ENCODE results near the gene PTMS.

The PTMS gene

GRCh38 chr12:6818645-6819044 lies 52.5 kb downstream of the PTMS start:
- DNase-seq, result no peak
- no peak overlapping the region for H4K5ac ChIP-seq (ENCODE audit: low read length)
- H3K4me2 ChIP-seq (ENCODE audit: low read length), result no peak overlapping the region
- no peaks in the 10 kb centered on the region for H3K79me2 ChIP-seq (ENCODE audit: control insufficient read depth, insufficient read depth, low read length)
- H3K9ac ChIP-seq (ENCODE audit: low read length), result no peak overlapping the region
- no peak overlapping the region for H2BK15ac ChIP-seq (replicated peaks; ENCODE audit: low read depth)
- no peak overlapping the region for H2BK5ac ChIP-seq (ENCODE audit: low read length)
- H2BK120ac ChIP-seq (ENCODE audit: low read depth, low read length), result no peak overlapping the region
- H4K8ac ChIP-seq (ENCODE audit: low read depth, low read length), result no peak overlapping the region
- H3K36me3 ChIP-seq (ENCODE audit: control insufficient read depth, insufficient read depth, low read length), result no peaks in the 10 kb centered on the region
- no peak overlapping the region for H3K18ac ChIP-seq (ENCODE audit: low read length)
- no peak overlapping the region for H3K56ac ChIP-seq (ENCODE audit: low read length)
- H3K79me1 ChIP-seq (ENCODE audit: low read length), result no peaks in the 10 kb centered on the region
- H2AK5ac ChIP-seq (ENCODE audit: low read length), result no peak overlapping the region
- H3K27ac ChIP-seq (ENCODE audit: low read depth, low read length), result no peak overlapping the region
- WGBS (ENCODE audit: extremely low coverage, insufficient coverage, low lambda C conversion rate), result no CpG with 5 or more reads among the region's 5 CpGs
- H3K4ac ChIP-seq (ENCODE audit: low read depth, low read length), result no peak overlapping the region
- H3K23ac ChIP-seq (ENCODE audit: low read length), result no peak overlapping the region
- H3K27me3 ChIP-seq (ENCODE audit: insufficient read depth, low read length, poor library complexity), result no peaks in the 10 kb centered on the region
- H3K4me3 ChIP-seq (ENCODE audit: low read length), result no peak overlapping the region
- peaks cover 8% of the 10 kb centered on the region for H3K4me1 ChIP-seq (ENCODE audit: control insufficient read depth, low read depth, low read length)

- H3K56ac ChIP-seq (ENCODE audit: low read length), result peak overlapping the region; percentile 44
- no peak overlapping the region for H2AK5ac ChIP-seq (ENCODE audit: low read length)
- H2BK120ac ChIP-seq (ENCODE audit: low read depth, low read length), result no peak overlapping the region
- no CpG with 5 or more reads among the region's 13 CpGs for WGBS (ENCODE audit: extremely low coverage, insufficient coverage, low lambda C conversion rate)
- no peak overlapping the region for H4K5ac ChIP-seq (ENCODE audit: low read length)
- no peak overlapping the region for H3K27ac ChIP-seq (ENCODE audit: low read depth, low read length)
- peak; percentile 30 for DNase-seq
- H3K79me2 ChIP-seq (ENCODE audit: control insufficient read depth, insufficient read depth, low read length), result no peaks in the 10 kb centered on the region
- no peak overlapping the region for H2BK15ac ChIP-seq (replicated peaks; ENCODE audit: low read depth)
- H3K18ac ChIP-seq (ENCODE audit: low read length), result no peak overlapping the region
- no peaks in the 10 kb centered on the region for H3K36me3 ChIP-seq (ENCODE audit: control insufficient read depth, insufficient read depth, low read length)
- H3K4me3 ChIP-seq (ENCODE audit: low read length), result no peak overlapping the region
- no peak overlapping the region for H3K4ac ChIP-seq (ENCODE audit: low read depth, low read length)
- H3K4me2 ChIP-seq (ENCODE audit: low read length), result no peak overlapping the region
- peaks cover 8% of the 10 kb centered on the region for H3K4me1 ChIP-seq (ENCODE audit: control insufficient read depth, low read depth, low read length)
- no peaks in the 10 kb centered on the region for H3K79me1 ChIP-seq (ENCODE audit: low read length)
- no peaks in the 10 kb centered on the region for H3K27me3 ChIP-seq (ENCODE audit: insufficient read depth, low read length, poor library complexity)
- no peak overlapping the region for H4K8ac ChIP-seq (ENCODE audit: low read depth, low read length)
- H3K23ac ChIP-seq (ENCODE audit: low read length), result peak overlapping the region; percentile 33
- H3K9ac ChIP-seq (ENCODE audit: low read length), result no peak overlapping the region
- no peak overlapping the region for H2BK5ac ChIP-seq (ENCODE audit: low read length)
Measured at GRCh38 chr12:6819106-6820030, 53.2 kb downstream of the PTMS start.

- no peak overlapping the region for H4K5ac ChIP-seq (ENCODE audit: low read length)
- no peaks in the 10 kb centered on the region for H3K79me1 ChIP-seq (ENCODE audit: low read length)
- no peak overlapping the region for H2AK5ac ChIP-seq (ENCODE audit: low read length)
- no peaks in the 10 kb centered on the region for H3K36me3 ChIP-seq (ENCODE audit: control insufficient read depth, insufficient read depth, low read length)
- no CpG with 5 or more reads among the region's 5 CpGs for WGBS (ENCODE audit: extremely low coverage, insufficient coverage, low lambda C conversion rate)
- no peak overlapping the region for H3K18ac ChIP-seq (ENCODE audit: low read length)
- H3K4me2 ChIP-seq (ENCODE audit: low read length), result no peak overlapping the region
- H3K23ac ChIP-seq (ENCODE audit: low read length), result peak overlapping the region; percentile 33
- no peak overlapping the region for H2BK120ac ChIP-seq (ENCODE audit: low read depth, low read length)
- H3K4ac ChIP-seq (ENCODE audit: low read depth, low read length), result no peak overlapping the region
- H3K4me1 ChIP-seq (ENCODE audit: control insufficient read depth, low read depth, low read length), result peaks cover 9% of the 10 kb centered on the region
- DNase-seq, result no peak
- H3K4me3 ChIP-seq (ENCODE audit: low read length), result no peak overlapping the region
- H3K27me3 ChIP-seq (ENCODE audit: insufficient read depth, low read length, poor library complexity), result peaks cover 2% of the 10 kb centered on the region
- no peak overlapping the region for H2BK5ac ChIP-seq (ENCODE audit: low read length)
- no peak overlapping the region for H2BK15ac ChIP-seq (replicated peaks; ENCODE audit: low read depth)
- H3K79me2 ChIP-seq (ENCODE audit: control insufficient read depth, insufficient read depth, low read length), result no peaks in the 10 kb centered on the region
- H3K56ac ChIP-seq (ENCODE audit: low read length), result no peak overlapping the region
- no peak overlapping the region for H3K9ac ChIP-seq (ENCODE audit: low read length)
- no peak overlapping the region for H4K8ac ChIP-seq (ENCODE audit: low read depth, low read length)
- no peak overlapping the region for H3K27ac ChIP-seq (ENCODE audit: low read depth, low read length)
Measured at GRCh38 chr12:6820166-6820565, 54.0 kb downstream of the PTMS start.

All from mesendoderm (in vitro differentiated cells).